Suppressor macrophage (primary cell): Measurements from ENCODE around the gene MRC1.
A peak's percentile ranks its signal among the peaks of the same experiment; 100 is the strongest.

Experiments
- DNase-seq, 4 experiments: peaks; one replicate each; pipeline ENCODE4 v3.0.0-alpha.2; 2020 to 2022

MRC1 gene

DNA sequence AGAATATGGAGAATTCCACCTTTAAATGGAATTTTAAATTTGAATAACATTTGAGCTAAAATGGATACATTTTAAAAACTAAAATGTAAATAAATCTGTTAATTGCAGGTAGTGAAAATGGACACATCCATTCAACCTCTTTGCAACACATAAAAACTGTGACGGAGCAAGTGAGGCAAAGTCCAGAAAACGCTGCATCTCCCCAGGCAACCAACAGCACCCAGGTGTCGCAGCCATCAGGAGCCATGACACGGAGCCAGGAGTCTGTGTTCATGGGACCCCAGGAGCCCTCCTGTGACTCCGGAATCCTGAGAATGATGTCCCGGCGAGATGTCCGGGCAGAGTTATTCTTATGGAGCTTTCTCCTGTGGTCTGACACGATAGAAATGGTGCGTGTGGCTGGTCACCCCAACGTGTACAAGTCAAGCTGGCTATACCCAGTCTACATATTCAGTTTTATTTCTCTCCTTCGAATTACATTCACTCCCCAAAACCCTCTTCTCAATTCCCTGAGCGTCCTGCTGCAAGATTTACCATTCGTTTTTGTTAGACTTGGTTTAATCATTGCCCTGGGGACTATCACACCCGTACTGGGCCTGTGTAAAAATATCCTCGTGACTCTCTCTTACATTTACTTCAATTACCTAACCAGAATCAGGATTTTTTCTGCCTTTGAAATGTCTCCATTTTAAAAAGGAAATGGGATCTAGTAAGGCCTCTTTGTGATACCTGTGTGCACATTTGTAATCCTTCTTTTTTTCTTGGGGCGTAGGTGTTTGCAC, 13.1 kb upstream of the MRC1 start:
- no peak for DNase-seq

DNA sequence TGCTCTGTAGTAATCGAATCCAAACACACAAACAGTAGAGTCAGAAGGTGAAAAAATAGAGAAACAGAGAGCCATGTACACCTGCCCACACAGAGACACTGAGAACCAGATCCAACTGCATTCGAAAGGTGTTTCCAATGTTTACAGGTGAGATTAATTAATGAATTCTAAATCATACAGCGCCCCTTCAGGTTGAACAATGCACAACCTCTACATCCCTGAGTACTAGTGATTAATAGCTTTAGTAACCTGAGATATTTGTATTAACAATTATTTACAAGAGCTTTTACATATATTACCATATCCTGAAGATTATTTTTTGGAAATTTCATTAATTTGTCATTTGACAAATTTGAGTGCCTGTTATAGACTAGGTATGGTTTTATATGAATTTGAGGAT, 7.6 kb upstream of the MRC1 start:
- no peak for DNase-seq

- DNase-seq, result no peak
Observed at GRCh38 chr10:17802350-17802749, 6.8 kb upstream of the MRC1 start.

- DNase-seq, result peak; percentile 47 to 72 (median 52)
Observed at GRCh38 chr10:17802976-17803375, 6.2 kb upstream of the MRC1 start.

- peak; percentile 51 to 60 (median 56) for DNase-seq
Observed at GRCh38 chr10:17805330-17805729, 3.8 kb upstream of the MRC1 start.

- DNase-seq, result peak in 1 of 4 experiments; percentile 37
Observed at GRCh38 chr10:17805921-17806577, 3.1 kb upstream of the MRC1 start.

DNA sequence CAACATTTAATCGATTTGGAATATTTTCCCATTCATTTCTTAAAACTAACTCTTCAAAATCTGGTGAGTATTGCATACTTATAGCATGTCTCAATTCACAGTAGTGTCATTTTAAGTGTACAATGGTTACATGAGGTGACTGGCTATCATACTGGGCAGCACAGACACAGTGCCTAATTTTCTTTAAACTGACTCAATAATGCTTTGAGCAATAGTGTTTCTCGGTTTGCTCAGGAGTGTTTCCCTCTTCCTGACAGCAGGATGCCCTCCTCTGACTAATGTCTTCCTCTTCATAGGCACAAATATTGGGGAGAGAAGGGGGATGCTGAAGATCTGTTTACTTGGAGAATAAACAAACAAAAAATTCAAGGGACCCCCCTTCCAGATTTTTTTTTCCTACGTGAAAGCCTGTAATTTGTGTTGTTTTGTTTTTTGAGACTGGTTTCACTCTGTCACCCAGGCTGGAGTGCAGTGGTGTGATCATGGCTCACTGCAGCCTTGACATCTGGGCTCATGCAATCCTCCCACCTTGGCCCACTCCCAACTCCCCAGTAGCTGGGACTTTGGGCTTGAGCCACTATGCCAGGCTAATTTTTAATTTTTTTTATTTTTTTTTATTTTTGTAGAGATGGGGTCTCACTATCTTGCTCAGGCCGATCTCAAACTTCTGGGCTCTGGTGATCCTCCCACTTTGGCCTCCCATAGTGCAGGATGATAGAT, 2.2 kb downstream of the MRC1 start:
- peak; percentile 35 to 73 (median 48) for DNase-seq

GRCh38 chr10:17814973-17815372, 5.8 kb downstream of the MRC1 start:
- DNase-seq, result peak; percentile 36 to 80 (median 54)

- DNase-seq, result peak; percentile 41 to 62 (median 58)
Observed at GRCh38 chr10:17816199-17816598, 7.1 kb downstream of the MRC1 start.

DNA sequence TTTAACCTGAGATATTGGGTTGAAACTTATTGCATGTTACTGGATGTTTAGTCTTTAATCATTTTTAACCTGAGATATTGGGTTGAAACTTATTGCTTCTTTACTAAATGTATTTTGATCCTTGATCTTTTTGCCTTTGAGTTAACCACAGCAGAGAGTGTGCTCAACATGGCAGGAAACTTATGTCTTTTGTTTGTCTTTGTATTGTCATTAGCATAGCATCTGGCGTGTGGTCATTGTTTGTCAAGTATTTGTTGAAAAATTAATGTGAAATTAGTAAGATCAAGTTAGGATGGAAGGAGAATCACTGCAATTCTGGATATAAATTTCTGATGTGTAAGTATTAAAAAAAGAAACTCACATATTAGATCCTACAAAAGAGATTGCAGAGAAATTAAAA, 8.2 kb downstream of the MRC1 start:
- no peak for DNase-seq

- no peak for DNase-seq
Observed at GRCh38 chr10:17817790-17818189, 8.6 kb downstream of the MRC1 start.

DNA sequence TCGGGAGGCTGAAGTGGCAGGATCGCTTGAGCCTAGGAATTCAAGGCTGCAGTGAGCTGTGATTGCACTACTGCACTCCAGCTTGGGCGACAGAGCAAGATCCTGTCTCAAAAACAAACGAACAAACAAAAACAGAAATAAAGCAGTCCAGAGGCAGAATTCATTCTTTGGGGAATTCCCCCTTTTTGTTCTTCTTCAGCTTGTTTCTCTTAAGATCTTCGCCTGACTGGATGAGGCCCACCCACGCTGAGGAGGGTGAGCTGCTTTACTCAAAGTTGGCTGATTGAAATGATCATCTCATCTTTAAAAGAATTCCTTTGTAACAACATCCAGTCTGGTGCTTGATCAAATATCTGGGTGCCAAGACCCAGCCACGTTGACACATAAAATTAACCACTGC, 10.7 kb downstream of the MRC1 start:
- DNase-seq, result peak in 2 of 4 experiments; percentile 15 to 42

GRCh38 chr10:17820943-17821342, 11.8 kb downstream of the MRC1 start:
- no peak for DNase-seq

DNA sequence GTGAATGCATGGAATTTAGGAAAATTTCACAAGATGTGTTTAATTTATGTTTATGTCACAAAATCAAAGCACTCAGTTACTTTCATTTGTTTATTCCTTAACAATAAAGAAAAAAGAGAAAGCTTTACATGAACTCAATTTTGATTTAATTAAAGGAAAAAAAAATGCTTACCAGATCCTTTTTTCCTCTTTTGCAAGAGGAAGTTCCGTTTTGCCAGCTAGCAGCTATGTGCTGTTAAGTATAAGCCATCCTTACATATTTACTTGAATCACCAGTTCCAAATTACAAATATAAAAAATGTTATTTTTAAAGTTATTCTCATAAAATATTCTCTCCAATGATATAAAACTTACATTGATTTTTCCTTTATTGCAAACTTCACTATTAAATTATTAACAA, 12.7 kb downstream of the MRC1 start:
- DNase-seq, result peak; percentile 26 to 70 (median 60)

- peak in 3 of 4 experiments; percentile 34 to 86 (median 73) for DNase-seq
Observed at GRCh38 chr10:17831341-17831740, 22.2 kb downstream of the MRC1 start.

GRCh38 chr10:17831896-17832295, 22.7 kb downstream of the MRC1 start:
- no peak for DNase-seq

DNA sequence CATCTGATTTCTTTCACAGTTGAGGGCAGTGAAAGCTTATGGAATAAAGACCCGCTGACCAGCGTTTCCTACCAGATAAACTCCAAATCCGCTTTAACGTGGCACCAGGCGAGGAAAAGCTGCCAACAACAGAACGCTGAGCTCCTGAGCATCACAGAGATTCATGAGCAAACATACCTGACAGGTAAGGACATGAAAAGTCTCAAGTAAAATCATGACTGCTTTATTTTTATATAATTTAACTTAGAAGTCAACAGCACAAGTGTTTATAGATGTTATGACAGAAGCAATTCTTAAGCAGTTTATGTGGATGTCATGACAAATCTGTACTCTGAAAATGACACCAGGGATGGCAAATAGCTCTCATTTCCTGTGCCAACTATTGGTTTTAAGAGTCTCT, 24.5 kb downstream of the MRC1 start:
- no peak for DNase-seq

DNA sequence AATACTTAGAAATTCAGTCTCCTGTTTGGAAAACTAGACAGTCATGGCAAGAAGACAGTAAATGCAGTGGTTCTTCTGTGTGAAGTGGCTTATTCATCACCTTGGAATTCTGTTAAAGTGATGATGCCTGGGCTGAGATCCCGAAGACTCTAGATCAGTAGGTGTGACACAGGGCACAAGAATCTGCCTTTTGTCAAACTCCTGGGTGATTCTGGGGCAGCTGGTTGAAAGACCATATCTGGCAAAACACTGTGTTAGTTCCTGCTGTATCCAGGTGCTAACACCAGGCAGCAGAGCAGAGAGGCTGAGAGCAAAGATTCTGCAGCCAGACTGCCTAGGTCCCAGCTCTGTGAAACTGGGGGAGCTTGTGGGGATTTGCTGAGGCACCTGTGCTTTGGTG, 26.5 kb downstream of the MRC1 start:
- DNase-seq, result no peak

DNA sequence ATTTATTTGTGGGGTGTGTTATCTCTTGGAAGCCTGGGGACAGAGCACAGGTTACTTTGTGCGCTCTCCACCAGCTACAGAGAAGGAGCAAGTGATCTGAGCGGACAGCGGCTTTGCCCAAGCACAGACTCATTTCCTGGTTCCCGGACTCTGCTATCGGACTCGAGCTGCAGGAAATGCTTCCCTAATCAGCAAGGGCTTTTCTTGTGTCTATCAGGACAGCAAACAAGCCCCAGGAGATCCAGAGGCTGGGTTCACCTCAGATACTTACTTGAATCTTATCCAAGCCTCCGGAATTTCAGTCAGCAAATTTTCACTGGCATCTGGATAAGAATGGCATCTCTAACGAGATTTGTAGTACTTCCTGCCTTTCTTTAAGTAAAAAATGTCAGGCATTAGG, 27.8 kb downstream of the MRC1 start:
- DNase-seq, result peak; percentile 44 to 67 (median 60)

- DNase-seq, result peak; percentile 55 to 81 (median 68)
Observed at GRCh38 chr10:17838080-17838648, 29.0 kb downstream of the MRC1 start.

GRCh38 chr10:17841050-17841449, 31.9 kb downstream of the MRC1 start:
- peak; percentile 15 to 80 (median 38) for DNase-seq

DNA sequence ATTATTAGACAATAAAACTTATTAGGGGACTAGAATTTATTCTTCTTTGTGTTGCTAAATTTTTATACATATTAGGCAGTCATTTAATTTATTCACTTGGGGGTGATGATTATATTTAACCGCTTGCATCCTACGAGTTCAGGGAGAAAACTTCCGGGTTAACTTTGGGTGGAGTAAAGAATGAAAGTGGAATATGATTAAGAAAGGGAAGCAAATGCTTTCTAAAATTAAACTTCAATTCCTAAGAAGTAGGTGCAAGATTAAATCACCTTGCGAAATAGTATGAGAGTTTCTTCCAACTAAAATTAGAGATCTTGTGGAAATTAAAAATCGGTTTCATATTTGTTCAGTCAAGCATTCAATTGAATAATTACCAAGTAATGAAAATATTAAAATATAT, 33.5 kb downstream of the MRC1 start:
- DNase-seq, result no peak
